Activated CD8-positive, alpha-beta memory T cell treated with anti-CD3 and anti-CD28 coated beads for 1 hour (primary cell): ENCODE data around the gene TOP3B.
"Not testable (repeated sequence)": the region's sequence is repeated elsewhere in the genome, so short reads cannot be mapped to it uniquely, and the experiment has no call there.

ENCODE experiments used
- DNase-seq, 2 donors: peaks; one replicate each; pipeline ENCODE4 v3.0.0-alpha.2; 2020; ENCODE audit warnings: low read depth in 1 of 2; ENCODE audit errors: extremely low read depth in 1 of 2

Gene TOP3B

GRCh38 chr22:21931056-21931455, 51.5 kb downstream of the TOP3B start:
- DNase-seq: no peak

GRCh38 chr22:21929253-21929652, 53.3 kb downstream of the TOP3B start:
- no peak for DNase-seq

GRCh38 chr22:21928048-21928447, 54.5 kb downstream of the TOP3B start:
- DNase-seq: no peak

- DNase-seq: no peak
These were observed 55.3 kb downstream of the TOP3B start for GRCh38 chr22:21927174-21927823.

GRCh38 chr22:21926728-21927127, 55.9 kb downstream of the TOP3B start:
- no peak for DNase-seq

- no peak for DNase-seq
These were observed 59.4 kb downstream of the TOP3B start for GRCh38 chr22:21923163-21923561.

- DNase-seq: no peak
These were observed 60.0 kb downstream of the TOP3B start for GRCh38 chr22:21922370-21923162.

- no peak for DNase-seq
These were observed 60.9 kb downstream of the TOP3B start for GRCh38 chr22:21921729-21922128.

- DNase-seq: no peak
These were observed 61.3 kb downstream of the TOP3B start for GRCh38 chr22:21921184-21921721.

- DNase-seq: no peak
These were observed 62.0 kb downstream of the TOP3B start for GRCh38 chr22:21920341-21921183.

GRCh38 chr22:21919526-21920307, 62.9 kb downstream of the TOP3B start:
- no peak for DNase-seq

- DNase-seq: no peak
These were observed 64.0 kb downstream of the TOP3B start for GRCh38 chr22:21918466-21919185.

- no peak for DNase-seq
These were observed 64.7 kb downstream of the TOP3B start for GRCh38 chr22:21917959-21918261.

GRCh38 chr22:21917181-21917958, 65.2 kb downstream of the TOP3B start:
- no peak for DNase-seq

GRCh38 chr22:21916309-21916918, 66.2 kb downstream of the TOP3B start:
- no peak for DNase-seq

GRCh38 chr22:21915624-21916308, 66.8 kb downstream of the TOP3B start:
- no peak for DNase-seq

- DNase-seq: not testable (repeated sequence)
These were observed 68.4 kb downstream of the TOP3B start for GRCh38 chr22:21914033-21914642.

GRCh38 chr22:21910367-21910766, 72.2 kb downstream of the TOP3B start:
- DNase-seq: not testable (repeated sequence)
